A549 (cell line): ENCODE measurements around the gene OR56A5. TPM values are rescaled to one million over a fixed set of nuclear protein-coding genes. Genes with fewer than 3 reads are reported as not detected.

Experiments used
- ATAC-seq, 2 experiments: fragments of 200-7000 bp in 1 of 2; fragments of >200 bp in 1 of 2; cut with Nextera tagmentation in 1 of 2; cut with Tn5 transposase in 1 of 2; 3 replicates each; pipeline versions ENCODE4 v1.8.0 to v1.9.1; 2018 to 2020; ENCODE audit warnings: mild to moderate bottlenecking in 1 of 2, moderate library complexity in 1 of 2
- CTCF ChIA-PET: fragments of 300-600 bp; sonication (Branson Sonifier 250); formaldehyde crosslinking; extraction: SDS; loops from one replicate; lab custom pipeline; 2021; ENCODE audit warnings: antibody characterized with exemption, inconsistent platforms; lab: Yijun Ruan, JAX
- POLR2A ChIA-PET: fragments of 350-600 bp; formaldehyde crosslinking; extraction: SDS; loops from one replicate; lab custom pipeline; 2021; ENCODE audit warnings: antibody characterized with exemption, inconsistent platforms; lab: Yijun Ruan, JAX
- DNase-seq, 2 experiments: peaks; one replicate each; pipeline versions ENCODE4 v3.0.0 to v3.0.0-alpha.2; 2011 to 2016; ENCODE audit warnings: low read depth in 1 of 2, low spot score in 1 of 2
- FAIRE-seq: peaks from 2 replicates; lab custom pipeline; 2011; peaks lifted over from hg19 to GRCh38; lab: Jason Lieb, UNC
- H3K27ac ChIP-seq, 2 experiments: fragments of >200 bp; sonication (Bioruptor Twin); formaldehyde crosslinking; 3 replicates each; pipeline ENCODE4 v1.5.1; 2016 to 2017
- H3K4me1 ChIP-seq: fragments of >200 bp; sonication (Bioruptor Twin); formaldehyde crosslinking; 3 replicates; pipeline ENCODE4 v1.6.1; 2016
- H3K4me2 ChIP-seq: fragments of >200 bp; sonication (Bioruptor Twin); formaldehyde crosslinking; 3 replicates; pipeline ENCODE4 v1.6.1; 2016
- H3K4me3 ChIP-seq: fragments of >200 bp; sonication (Bioruptor Twin); formaldehyde crosslinking; 3 replicates; pipeline ENCODE4 v1.5.1; 2016
- H3K9me3 ChIP-seq: fragments of >200 bp; sonication (Bioruptor Twin); formaldehyde crosslinking; 3 replicates; pipeline ENCODE4 v1.6.1; 2016
- BHLHE40 ChIP-seq: IDR thresholded peaks from 2 replicates; pipeline ENCODE4 v1.6.1; 2012; ENCODE audit warnings: low read depth, low read length, inconsistent platforms
- CBX2 ChIP-seq: fragments of 200-600 bp; sonication (generic); IDR thresholded peaks from 2 replicates; pipeline ENCODE4 v1.6.1; 2016; ENCODE audit warnings: low read depth, mild to moderate bottlenecking, borderline replicate concordance
- CEBPB ChIP-seq, 2 experiments: fragments of >200 bp in 1 of 2; sonication (Bioruptor Twin) in 1 of 2; formaldehyde crosslinking in 1 of 2; IDR thresholded peaks; 2 replicates each; pipeline ENCODE4 v1.6.1; 2012 to 2016
- CHD2 ChIP-seq: fragments of 150-350 bp; IDR thresholded peaks from 2 replicates; pipeline ENCODE4 v1.6.1; 2014; ENCODE audit warnings: low read length; ENCODE audit not compliant: partially characterized antibody
- FOSB ChIP-seq: fragments of 250-450 bp; sonication (Bioruptor Pico); IDR thresholded peaks from 2 replicates; pipeline ENCODE4 v1.5.0; 2020; ENCODE audit warnings: mild to moderate bottlenecking, moderate library complexity
- HEYL ChIP-seq: fragments of 250-450 bp; sonication (Bioruptor Pico); IDR thresholded peaks from 2 replicates; pipeline ENCODE4 v1.8.0; 2021; ENCODE audit warnings: mild to moderate bottlenecking, moderate library complexity
- HMGXB4 ChIP-seq: fragments of 250-450 bp; sonication (Bioruptor Pico); IDR thresholded peaks from 2 replicates; pipeline ENCODE4 v1.5.0; 2021; ENCODE audit warnings: mild to moderate bottlenecking, moderate library complexity, borderline replicate concordance
- HOXA7 ChIP-seq: fragments of 250-450 bp; sonication (Bioruptor Pico); IDR thresholded peaks from 2 replicates; pipeline ENCODE4 v1.5.0; 2020; ENCODE audit warnings: mild to moderate bottlenecking, moderate library complexity
- HOXB13 ChIP-seq: fragments of 250-450 bp; sonication (Bioruptor Pico); IDR thresholded peaks from 2 replicates; pipeline ENCODE4 v1.5.0; 2020; ENCODE audit warnings: low read depth, mild to moderate bottlenecking, moderate library complexity
- JUNB ChIP-seq: fragments of >200 bp; sonication (Bioruptor Twin); formaldehyde crosslinking; IDR thresholded peaks from 2 replicates; pipeline ENCODE4 v1.6.1; 2016
- MYC ChIP-seq: IDR thresholded peaks from 2 replicates; pipeline ENCODE4 v1.6.1; 2012; ENCODE audit warnings: mild to moderate bottlenecking, inconsistent platforms, low read length, improper control_type of control experiment, borderline replicate concordance
- NPAS2 ChIP-seq: fragments of 250-450 bp; sonication (Bioruptor Pico); IDR thresholded peaks from 2 replicates; pipeline ENCODE4 v1.8.0; 2022; ENCODE audit warnings: mild to moderate bottlenecking, moderate library complexity, borderline replicate concordance
- POLR2A ChIP-seq: IDR thresholded peaks from 2 replicates; pipeline ENCODE4 v1.6.1; 2012; ENCODE audit warnings: mild to moderate bottlenecking, low read length
- RAD21 ChIP-seq, 2 experiments: fragments of >200 bp in 1 of 2; sonication (Bioruptor Twin) in 1 of 2; formaldehyde crosslinking in 1 of 2; IDR thresholded peaks in 1 of 2; conservative IDR thresholded peaks in 1 of 2; 2 replicates in 1 of 2; 3 replicates in 1 of 2; pipeline ENCODE4 v1.6.1; 2012 to 2018; ENCODE audit warnings: inconsistent platforms in 1 of 2
- RARB ChIP-seq: fragments of 250-450 bp; sonication (Bioruptor Pico); IDR thresholded peaks from 2 replicates; pipeline ENCODE4 v1.8.0; 2021; ENCODE audit warnings: mild to moderate bottlenecking, moderate library complexity
- RCOR1 ChIP-seq: fragments of 150-350 bp; IDR thresholded peaks from 2 replicates; pipeline ENCODE4 v1.6.1; 2014; ENCODE audit warnings: antibody characterized with exemption, low read length, low read depth
- SREBF2 ChIP-seq: fragments of 450-650 bp; IDR thresholded peaks from 2 replicates; pipeline ENCODE4 v1.6.1; 2014; ENCODE audit warnings: mild to moderate bottlenecking, moderate library complexity
- TP53 ChIP-seq: fragments of 250-450 bp; sonication (Bioruptor Pico); IDR thresholded peaks from 2 replicates; pipeline ENCODE4 v1.5.0; 2021; ENCODE audit warnings: mild to moderate bottlenecking, moderate library complexity
- WGBS: methylation state at CpG from one replicate; pipeline ENCODE4 v1.1.6; 2017; ENCODE audit errors: missing lambda C conversion rate; 5-methylcytosine and 5-hydroxymethylcytosine counted together
- polyA plus RNA-seq, 4 experiments: library from polyadenylated mRNA; depleted of rRNA in 3 of 4; stranded (reverse); fragments of >200 nt; fragmentation: RNase III in 1 of 4; extraction: RNeasy Plus Mini Kit Qiagen cat#74134 plus additional on column Dnase treatment in 1 of 4; gene quantifications; 2 replicates in 3 of 4; 3 replicates in 1 of 4; pipeline ENCODE4 v1.2.3, GENCODE V29; 2011 to 2017
- TF ChIP-seq, protein P1 (sequence below): fragments of >200 bp; sonication (Bioruptor Twin); formaldehyde crosslinking; IDR thresholded peaks from 3 replicates; pipeline ENCODE4 v1.6.1; 2016
- TF ChIP-seq, protein P2 (sequence below): fragments of 200-600 bp; sonication (generic); IDR thresholded peaks from 2 replicates; pipeline ENCODE4 v1.6.1; 2016; ENCODE audit warnings: antibody characterized with exemption, mild to moderate bottlenecking, moderate library complexity

Gene OR56A5
- polyA plus RNA-seq, 2 of the 4 experiments (the other 2 are of a cell fraction) = not detected

- H3K4me1 ChIP-seq = no peaks in the 10 kb centered on the region
- ChIA-PET POLR2A (no interaction called here), CTCF (interaction anchor here (4.8 kb wide), 1 partner anchor 373 kb away, joined by 19 read pairs; no protein-coding TSS in a partner anchor)
- no peak for TF ChIP-seq SREBF2
- ATAC-seq (no peak), DNase-seq (no peak), FAIRE-seq (no peak)
- no peak overlapping the region for H3K4me3 ChIP-seq
- H3K27ac ChIP-seq = no peak overlapping the region
- WGBS = 12% methylated on average over 4 of the region's 4 CpGs
- no peak overlapping the region for H3K4me2 ChIP-seq
- H3K9me3 ChIP-seq = no peaks in the 10 kb centered on the region
Measured at GRCh38 chr11:5989203-5989602, 20.9 kb upstream of the OR56A5 start.

DNA sequence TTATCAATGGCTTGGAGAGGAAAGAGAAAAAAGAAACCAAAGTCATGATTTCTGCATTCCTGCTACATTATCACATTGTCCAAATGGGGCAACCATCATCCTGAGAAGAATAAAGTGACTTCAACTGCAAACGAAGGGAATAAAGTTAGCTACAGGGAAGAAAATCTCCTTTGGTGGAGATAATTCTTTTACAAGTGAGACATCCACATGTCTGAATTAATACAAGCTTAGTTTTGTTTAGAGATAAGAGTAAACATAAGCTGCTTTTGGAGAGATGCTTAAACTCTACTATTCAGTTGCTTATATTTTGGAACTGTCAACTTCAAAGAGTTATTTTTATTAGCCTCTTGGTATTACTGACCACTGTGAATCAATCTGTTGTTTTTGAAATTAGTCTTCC, 18.6 kb upstream of the OR56A5 start, which contains the start of gene OR52L1:
TSS of gene OR52L1 (minus strand) at position 101 of the 400 bp plus-strand sequence. CDS start at position 46, 55 bp downstream.
- no peak within 1 kb of the TSS for H3K4me2 ChIP-seq
- no peaks in the 10 kb centered on the region for H3K9me3 ChIP-seq
- ATAC-seq = no peak
- WGBS = 0% methylated on average over 1 of the region's 1 CpG
- no peak within 1 kb of the TSS for H3K4me3 ChIP-seq
- TF ChIP-seq HOXA7 (no peak), FOSB (CRISPR knock-in tag) (no peak), MYC (no peak), JUNB (no peak), NPAS2 (CRISPR knock-in tag) (no peak)
- TF ChIP-seq, protein P1, sequence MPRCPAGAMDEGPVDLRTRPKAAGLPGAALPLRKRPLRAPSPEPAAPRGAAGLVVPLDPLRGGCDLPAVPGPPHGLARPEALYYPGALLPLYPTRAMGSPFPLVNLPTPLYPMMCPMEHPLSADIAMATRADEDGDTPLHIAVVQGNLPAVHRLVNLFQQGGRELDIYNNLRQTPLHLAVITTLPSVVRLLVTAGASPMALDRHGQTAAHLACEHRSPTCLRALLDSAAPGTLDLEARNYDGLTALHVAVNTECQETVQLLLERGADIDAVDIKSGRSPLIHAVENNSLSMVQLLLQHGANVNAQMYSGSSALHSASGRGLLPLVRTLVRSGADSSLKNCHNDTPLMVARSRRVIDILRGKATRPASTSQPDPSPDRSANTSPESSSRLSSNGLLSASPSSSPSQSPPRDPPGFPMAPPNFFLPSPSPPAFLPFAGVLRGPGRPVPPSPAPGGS = no peak
- no peak for DNase-seq
- H3K4me1 ChIP-seq = no peaks in the 10 kb centered on the region
- ChIA-PET CTCF (interaction anchor here (1.1 to 1.7 kb wide), 2 partner anchors 8 to 17 kb away, joined by 3 to 4 read pairs; no protein-coding TSS in a partner anchor), POLR2A (no interaction called here)
- no peak within 1 kb of the TSS for H3K27ac ChIP-seq
- no peak for FAIRE-seq

DNA sequence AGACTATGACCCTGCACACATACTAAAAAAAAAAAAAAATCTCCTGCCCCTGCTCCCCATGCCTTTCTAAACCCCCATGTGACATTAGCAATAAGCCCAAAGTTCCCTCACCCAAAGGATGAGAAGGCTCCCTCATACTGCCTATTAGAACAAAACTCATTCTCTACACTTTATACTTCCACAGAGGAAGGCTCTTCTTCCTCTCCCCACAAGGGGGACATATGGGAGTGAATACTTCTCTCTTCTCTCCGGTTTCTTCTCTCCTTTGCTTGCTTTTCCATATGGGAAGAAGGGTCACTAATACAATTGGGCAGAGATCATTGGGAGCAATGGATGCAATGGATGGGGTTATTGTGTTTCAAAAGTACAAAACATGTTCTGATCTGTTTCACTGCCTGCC, 15.1 kb upstream of the OR56A5 start:
- Histone ChIP-seq H3K4me1 (no peaks in the 10 kb centered on the region), H3K9me3 (no peaks in the 10 kb centered on the region), H3K27ac (no peak overlapping the region), H3K4me2 (no peak overlapping the region), H3K4me3 (no peak overlapping the region)
- FAIRE-seq = no peak
- ChIA-PET POLR2A (no interaction called here), CTCF (no interaction called here)
- no peak for DNase-seq
- WGBS = 8% methylated on average over 1 of the region's 1 CpG
- TF ChIP-seq, protein P1 = no peak
- TF ChIP-seq BHLHE40 (no peak), CBX2 (no peak), HEYL (CRISPR knock-in tag) (no peak), RAD21 (conservative IDR thresholded peaks at IDR 0.05 in 1 of 2, IDR thresholded peaks at IDR 0.05 in 1 of 2) (no peak), CHD2 (no peak), TP53 (CRISPR knock-in tag) (no peak), RCOR1 (no peak), RARB (CRISPR knock-in tag) (no peak), HOXB13 (CRISPR knock-in tag) (no peak), HOXA7 (no peak), HMGXB4 (CRISPR knock-in tag) (no peak), CEBPB (IDR thresholded peaks at IDR 0.05) (no peak), POLR2A (no peak)
- TF ChIP-seq, protein P2, sequence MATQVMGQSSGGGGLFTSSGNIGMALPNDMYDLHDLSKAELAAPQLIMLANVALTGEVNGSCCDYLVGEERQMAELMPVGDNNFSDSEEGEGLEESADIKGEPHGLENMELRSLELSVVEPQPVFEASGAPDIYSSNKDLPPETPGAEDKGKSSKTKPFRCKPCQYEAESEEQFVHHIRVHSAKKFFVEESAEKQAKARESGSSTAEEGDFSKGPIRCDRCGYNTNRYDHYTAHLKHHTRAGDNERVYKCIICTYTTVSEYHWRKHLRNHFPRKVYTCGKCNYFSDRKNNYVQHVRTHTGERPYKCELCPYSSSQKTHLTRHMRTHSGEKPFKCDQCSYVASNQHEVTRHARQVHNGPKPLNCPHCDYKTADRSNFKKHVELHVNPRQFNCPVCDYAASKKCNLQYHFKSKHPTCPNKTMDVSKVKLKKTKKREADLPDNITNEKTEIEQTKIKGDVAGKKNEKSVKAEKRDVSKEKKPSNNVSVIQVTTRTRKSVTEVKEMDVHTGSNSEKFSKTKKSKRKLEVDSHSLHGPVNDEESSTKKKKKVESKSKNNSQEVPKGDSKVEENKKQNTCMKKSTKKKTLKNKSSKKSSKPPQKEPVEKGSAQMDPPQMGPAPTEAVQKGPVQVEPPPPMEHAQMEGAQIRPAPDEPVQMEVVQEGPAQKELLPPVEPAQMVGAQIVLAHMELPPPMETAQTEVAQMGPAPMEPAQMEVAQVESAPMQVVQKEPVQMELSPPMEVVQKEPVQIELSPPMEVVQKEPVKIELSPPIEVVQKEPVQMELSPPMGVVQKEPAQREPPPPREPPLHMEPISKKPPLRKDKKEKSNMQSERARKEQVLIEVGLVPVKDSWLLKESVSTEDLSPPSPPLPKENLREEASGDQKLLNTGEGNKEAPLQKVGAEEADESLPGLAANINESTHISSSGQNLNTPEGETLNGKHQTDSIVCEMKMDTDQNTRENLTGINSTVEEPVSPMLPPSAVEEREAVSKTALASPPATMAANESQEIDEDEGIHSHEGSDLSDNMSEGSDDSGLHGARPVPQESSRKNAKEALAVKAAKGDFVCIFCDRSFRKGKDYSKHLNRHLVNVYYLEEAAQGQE = no peak
- ATAC-seq = peak; percentile 30 to 36; a peak in 1 of 6 replicates
